Stimulated activated CD4-positive, alpha-beta T cell treated with anti-CD3 and anti-CD28 coated beads, Interleukin-4, amount 100 ng/mL, for 48 hours (primary cell): Measurements from ENCODE around the gene CRYGA.
"Not testable (repeated sequence)": the region's sequence is repeated elsewhere in the genome, so short reads cannot be mapped to it uniquely, and the experiment has no call there.

Source experiments
- DNase-seq, 2 donors: peaks; one replicate each; pipeline ENCODE4 v3.0.0-alpha.2; 2020; ENCODE audit warnings: low read depth in 2 of 2

Gene CRYGA

GRCh38 chr2:208127090-208127489 is 36.3 kb downstream of the CRYGA start:
- DNase-seq, result no peak

GRCh38 chr2:208125251-208125650 is 38.1 kb downstream of the CRYGA start:
- DNase-seq, result no peak

GRCh38 chr2:208124013-208124715 is 39.2 kb downstream of the CRYGA start, which contains the start of gene CRYGD:
Gene CRYGD (minus strand): TSS chr2:208124524. CDS start chr2:208124473, 51 bp downstream.
- not testable (repeated sequence) for DNase-seq

- DNase-seq, result no peak
These were observed 41.1 kb downstream of the CRYGA start for GRCh38 chr2:208122248-208122647.

GRCh38 chr2:208118918-208119317 is 44.5 kb downstream of the CRYGA start:
- DNase-seq, result no peak

- not testable (repeated sequence) for DNase-seq
These were observed 46.0 kb downstream of the CRYGA start for GRCh38 chr2:208117390-208117789.

- DNase-seq, result no peak
These were observed 50.4 kb downstream of the CRYGA start for GRCh38 chr2:208112969-208113368.

- DNase-seq, result not testable (repeated sequence)
These were observed 51.1 kb downstream of the CRYGA start for GRCh38 chr2:208112273-208112745.
